Measurements from ENCODE around the gene OLFM2.

- no peak for TF ChIP-seq CTCF (conservative IDR thresholded peaks at IDR 0.05 in 1 of 2, IDR thresholded peaks at IDR 0.05 in 1 of 2; ENCODE audit: low read depth in 1 of 2, low read length in 2 of 2)
- TF ChIP-seq EZH2 (IDR thresholded peaks at IDR 0.05; ENCODE audit: low read length, missing control alignments), result peak; percentile 75
Observed at GRCh38 chr19:9913237-9914000, 22.9 kb downstream of the OLFM2 start.
